Measurements from ENCODE around the gene BCS1L.

DNA sequence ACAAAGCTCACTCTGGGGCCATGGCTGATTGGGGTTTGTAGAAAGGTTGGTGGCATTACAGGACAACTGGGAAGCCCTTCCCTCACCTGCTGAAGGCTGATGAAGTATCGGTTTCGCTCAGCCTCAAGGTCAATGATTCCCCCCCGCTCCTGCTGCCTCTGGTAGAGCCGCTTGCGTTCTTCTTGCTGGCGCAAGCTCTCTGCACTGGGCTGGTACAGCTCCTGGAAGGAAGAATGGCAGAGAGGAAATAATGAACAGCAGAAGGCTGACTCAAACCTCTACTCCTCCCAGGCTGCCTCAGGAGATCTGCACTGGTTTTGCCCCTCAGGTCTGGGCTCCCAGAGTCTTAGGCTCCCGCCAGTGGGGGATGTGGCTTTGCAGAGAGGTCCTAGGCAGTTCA is 5.2 kb downstream of the BCS1L start:
- TF ChIP-seq CTCF (IDR thresholded peaks at IDR 0.05) (no peak), POLR2A (IDR thresholded peaks at IDR 0.05) (no peak), POLR2AphosphoS5 (IDR thresholded peaks at IDR 0.05) (no peak)
